Omental fat pad (tissue), 4 donors: Measurements from ENCODE around the gene KIAA0232. TPM values are rescaled to one million over a fixed set of nuclear protein-coding genes. Genes with fewer than 3 reads are reported as not detected.

Source experiments
- ATAC-seq: fragments of 150-250 bp; one replicate; pipeline ENCODE4 v1.9.1; 2016; ENCODE audit warnings: mild to moderate bottlenecking, moderate library complexity; ENCODE audit not compliant: low FRiP score
- DNase-seq: peaks from one replicate; pipeline ENCODE4 v3.0.0-alpha.2; 2019; ENCODE audit warnings: low spot score
- CTCF ChIP-seq, 3 donors: fragments of 450-650 bp; IDR thresholded peaks; one replicate each; pipeline ENCODE4 v1.5.1; 2016 to 2017; ENCODE audit warnings: antibody characterized with exemption in 3 of 3, mild to moderate bottlenecking in 3 of 3, moderate library complexity in 2 of 3
- total RNA-seq, 4 donors: library from RNA; depleted of rRNA; stranded (reverse); fragments of >200 nt; gene quantifications; one replicate each; pipeline ENCODE4 v1.1.0, GENCODE V29; 2016

Gene KIAA0232
- total RNA-seq, 4 donors from 2014 or later = 26.4 to 29.8 (median 27.0) TPM

- no peak for DNase-seq
- ATAC-seq = no peak
- TF ChIP-seq CTCF (IDR thresholded peaks at IDR 0.05) = no peak
Observed at GRCh38 chr4:6881908-6882307, 99.4 kb downstream of the KIAA0232 start.

DNA sequence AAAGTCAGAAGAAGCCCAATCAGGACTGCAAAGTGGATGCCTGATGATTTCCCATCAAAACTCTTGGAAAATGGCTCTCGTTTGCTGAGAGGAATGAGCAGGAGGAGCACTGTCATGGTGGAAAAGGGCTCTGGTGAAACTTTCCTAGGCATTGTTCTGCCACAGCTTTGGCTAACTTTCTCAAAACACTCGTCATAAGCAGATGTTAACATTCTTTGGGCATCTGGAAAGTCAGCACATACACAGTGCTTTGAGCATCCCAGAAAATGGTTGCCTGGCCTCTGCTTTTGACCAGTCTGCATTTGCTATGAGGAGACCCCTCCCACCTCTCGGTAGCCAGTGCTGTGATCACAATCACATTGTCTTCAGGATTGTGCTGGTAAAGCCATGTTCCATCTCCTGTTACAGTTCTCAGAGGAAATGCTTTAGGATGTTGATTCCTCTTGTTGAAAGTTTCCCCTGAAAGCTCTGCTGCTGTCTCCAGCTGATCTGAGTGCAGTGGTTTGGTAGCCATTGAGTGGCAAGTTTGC lies 101.9 kb downstream of the KIAA0232 start:
- TF ChIP-seq CTCF (IDR thresholded peaks at IDR 0.05) = no peak
- ATAC-seq = no peak
- DNase-seq = no peak

GRCh38 chr4:6885953-6886557 lies 103.5 kb downstream of the KIAA0232 start:
- TF ChIP-seq CTCF (IDR thresholded peaks at IDR 0.05) = no peak
- DNase-seq = no peak
- no peak for ATAC-seq

GRCh38 chr4:6886886-6887285 lies 104.4 kb downstream of the KIAA0232 start:
- ATAC-seq (no peak), DNase-seq (no peak)
- TF ChIP-seq CTCF (IDR thresholded peaks at IDR 0.05) = no peak

DNA sequence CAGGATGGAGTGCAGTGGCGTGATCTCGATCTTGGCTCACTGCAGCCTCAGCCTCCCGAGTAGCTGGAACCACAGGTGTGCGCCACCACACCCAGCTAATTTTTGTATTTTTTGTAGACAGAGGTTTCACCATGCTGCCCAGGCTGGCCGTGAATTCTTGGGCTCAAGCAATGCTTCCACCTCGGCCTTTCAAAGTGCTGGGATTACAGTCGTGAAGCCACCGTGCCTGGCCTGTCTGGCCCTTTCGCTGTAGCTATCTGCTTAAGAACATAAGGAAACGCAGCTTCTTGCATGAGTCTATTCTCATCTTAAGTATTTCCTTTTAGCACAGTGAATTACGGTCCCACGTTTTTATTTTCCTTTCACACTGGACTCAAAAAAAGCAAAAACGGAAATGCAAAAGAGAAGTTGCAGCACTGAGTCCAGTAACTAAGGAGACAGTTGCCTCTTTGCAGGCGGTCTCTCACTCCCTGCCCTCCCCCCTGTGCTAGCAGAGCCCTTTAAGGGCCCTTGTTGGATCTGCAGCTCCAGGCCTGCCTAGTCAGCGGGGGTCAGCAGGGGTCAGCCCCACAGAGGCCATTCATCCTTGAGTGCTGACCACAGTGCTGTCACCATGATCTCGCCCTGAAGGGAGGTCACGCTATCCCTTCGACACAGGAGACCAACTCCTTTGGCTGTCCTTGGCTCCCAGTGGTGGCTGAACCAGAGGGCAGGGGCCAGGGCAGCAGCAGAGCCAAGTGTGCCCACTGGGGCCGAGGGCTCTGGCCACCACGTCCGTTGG lies 105.3 kb downstream of the KIAA0232 start:
- ATAC-seq (no peak), DNase-seq (no peak)
- TF ChIP-seq CTCF (IDR thresholded peaks at IDR 0.05) = no peak

DNA sequence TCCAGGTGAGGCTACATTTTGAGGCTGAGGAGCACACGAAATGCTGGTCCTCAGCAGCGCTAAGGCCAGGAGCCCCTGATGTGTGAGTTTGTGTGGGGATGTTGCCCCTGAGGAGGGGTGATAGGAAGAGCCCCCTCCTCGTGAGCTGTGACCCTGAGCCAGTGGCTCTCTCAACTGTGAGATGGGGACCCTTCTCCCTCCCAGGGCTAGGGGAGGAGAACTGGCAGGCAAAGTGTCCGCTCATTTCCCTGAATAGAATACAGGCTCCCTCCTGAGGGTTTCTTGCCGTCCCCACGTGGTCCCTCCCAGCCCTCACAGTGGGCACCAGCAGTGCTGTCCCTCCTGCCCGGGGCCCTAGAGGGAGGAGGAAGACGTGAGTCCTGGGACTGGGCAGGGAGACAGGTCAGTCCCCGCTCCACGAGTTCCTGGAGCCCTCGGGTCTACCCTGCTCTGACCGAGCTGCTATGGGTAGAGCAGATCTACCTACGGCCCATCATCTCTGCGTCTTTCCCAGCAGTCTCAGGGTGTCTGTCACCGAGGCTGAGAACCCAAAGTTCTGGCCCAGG lies 106.1 kb downstream of the KIAA0232 start:
- DNase-seq = no peak

More for the DNA sequence above, 106.1 kb downstream of the KIAA0232 start:
- no peak for TF ChIP-seq CTCF (IDR thresholded peaks at IDR 0.05)
- ATAC-seq = no peak
